GM18517 (cell line): ENCODE data around the gene ZNF217.
A peak's percentile ranks its signal among the peaks of the same experiment; 100 is the strongest.
"Not testable (repeated sequence)": the region's sequence is repeated elsewhere in the genome, so short reads cannot be mapped to it uniquely, and the experiment has no call there.

Source experiments
- ATAC-seq: cut with Tn5 transposase; IDR thresholded peaks from one replicate; pipeline ENCODE4 v1.9.1; 2021; ENCODE audit warnings: mild to moderate bottlenecking, moderate library complexity; ENCODE audit not compliant: unreplicated experiment

Gene ZNF217

GRCh38 chr20:53584550-53584913 is 9.1 kb downstream of the ZNF217 start:
- ATAC-seq = not testable (repeated sequence)

DNA sequence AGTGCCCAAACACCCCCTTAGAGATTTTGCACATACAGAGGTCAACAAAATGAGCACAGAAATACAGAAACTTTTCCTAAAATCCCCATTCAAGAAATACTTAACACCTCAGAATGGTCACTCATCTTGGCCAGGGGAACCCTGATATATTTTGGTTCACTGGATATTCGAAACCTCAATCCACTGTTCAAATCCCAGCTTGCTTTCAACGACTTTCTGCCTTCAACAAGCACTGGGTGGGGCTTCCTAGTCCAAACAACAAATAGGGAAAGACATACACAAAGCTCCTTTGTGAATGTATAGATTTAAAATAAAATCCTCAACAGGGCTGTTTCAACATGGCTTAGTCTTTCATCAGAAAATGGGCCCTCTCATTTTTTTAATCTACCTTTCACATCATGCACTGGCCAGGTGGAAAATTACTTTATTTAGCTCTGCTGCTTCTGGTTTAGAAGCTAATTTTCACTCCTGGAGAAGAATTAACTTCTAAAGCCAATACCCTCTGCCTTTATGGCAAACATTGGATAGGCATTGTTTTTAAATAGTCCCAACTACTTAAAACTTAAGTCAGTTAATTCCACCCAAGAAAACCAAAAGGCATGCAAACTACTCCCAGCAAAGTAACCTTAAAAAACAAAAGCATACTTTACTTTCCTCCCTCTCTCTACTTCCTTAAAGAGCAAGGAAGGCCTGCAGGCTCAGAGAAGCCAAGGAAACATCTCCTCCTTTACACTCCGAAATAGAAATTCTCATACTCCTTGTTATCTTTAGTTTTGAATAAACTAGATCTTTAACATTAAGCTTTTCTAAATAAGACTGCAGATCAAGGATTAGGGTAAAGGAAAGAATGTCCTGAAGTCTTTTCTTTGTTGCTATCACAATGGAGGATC is 9.7 kb downstream of the ZNF217 start:
- not testable (repeated sequence) for ATAC-seq

- no peak for ATAC-seq
Measured at GRCh38 chr20:53582574-53583351, 10.9 kb downstream of the ZNF217 start.

DNA sequence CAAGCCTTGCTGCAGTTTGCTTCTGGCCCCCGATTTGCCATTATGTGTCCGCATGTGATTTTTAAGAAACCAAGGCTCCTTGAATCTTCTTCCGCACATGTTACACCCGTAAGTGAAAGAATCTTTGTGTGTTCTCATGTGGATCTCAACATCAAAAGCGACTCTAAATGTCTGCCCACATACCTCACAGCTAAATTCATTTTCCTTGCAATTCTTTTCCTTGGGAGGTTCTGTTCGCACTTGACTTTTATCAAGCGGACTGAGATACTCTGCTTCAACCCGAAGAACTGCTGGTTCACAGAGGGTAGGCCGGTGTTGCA is 11.4 kb downstream of the ZNF217 start:
- ATAC-seq = no peak

DNA sequence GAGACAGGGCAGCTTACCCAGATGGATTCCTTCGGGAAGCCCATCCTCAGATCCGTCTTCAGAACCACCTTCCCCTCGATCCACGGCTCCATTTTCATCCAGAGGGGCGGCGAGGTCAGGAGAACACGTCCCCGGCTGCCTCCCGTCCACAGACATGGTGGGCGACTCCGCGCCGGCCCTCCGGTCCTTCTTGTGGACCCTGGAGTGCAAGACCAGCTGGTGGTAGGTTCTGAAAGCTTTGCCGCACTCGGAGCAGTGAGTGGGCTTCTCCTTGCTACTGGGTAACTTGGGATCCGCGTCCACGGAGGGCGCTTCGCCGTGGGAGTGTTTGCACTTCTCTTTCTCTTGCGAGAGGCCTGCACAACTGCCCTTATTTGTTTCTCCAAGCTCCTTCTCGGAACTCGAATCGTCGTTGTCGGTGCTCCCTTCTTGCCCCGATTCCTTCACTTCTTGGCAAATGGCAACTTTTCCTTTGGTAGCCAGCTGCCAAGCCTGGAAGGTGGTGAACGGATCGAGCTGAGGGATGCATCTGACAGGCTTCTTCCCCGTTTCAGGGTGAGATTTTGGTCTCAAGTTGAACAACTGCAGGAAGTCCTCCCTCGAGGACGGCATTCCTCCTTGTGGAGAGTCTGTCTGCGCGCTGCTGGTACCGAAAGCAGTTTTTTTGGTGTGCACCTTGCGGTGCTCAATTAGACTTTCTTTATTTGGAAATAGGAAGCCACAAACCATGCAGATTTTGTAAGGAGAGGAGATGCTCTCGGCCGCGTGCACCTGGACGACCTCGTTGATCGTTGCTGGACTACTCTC is 12.0 kb downstream of the ZNF217 start:
- no peak for ATAC-seq

DNA sequence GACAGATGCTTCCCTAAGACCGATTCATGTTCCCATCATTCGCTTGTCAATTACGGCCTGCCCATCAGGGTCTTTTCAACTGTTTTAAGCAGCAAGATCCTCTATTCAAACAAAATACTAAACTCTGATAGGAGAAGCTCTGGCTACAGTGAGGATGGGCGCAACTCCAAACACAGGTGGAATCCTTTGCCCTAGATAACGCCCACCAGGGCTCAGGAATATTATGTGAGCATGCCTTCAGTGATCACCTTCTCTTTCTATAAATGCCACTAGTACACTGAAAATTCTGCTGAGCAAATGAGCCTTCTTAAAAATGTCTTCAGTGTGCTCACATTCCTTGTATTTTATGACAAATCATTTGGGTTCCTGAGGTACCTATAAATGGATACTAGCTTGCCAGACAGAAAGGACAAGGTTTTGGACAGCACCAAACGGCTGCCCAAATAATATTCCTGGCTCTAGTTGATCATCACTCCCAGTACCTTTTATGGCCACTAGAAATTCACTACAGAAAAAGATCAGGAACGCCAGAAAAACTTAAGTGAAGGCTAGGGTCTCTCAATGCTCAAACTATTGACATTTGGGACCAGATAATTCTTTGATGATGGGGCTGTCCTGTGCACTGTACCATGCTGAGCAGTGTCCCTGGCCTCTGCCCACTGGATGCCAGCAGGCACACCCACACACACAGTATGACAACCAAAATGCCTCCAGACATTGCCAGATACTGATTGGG is 13.1 kb downstream of the ZNF217 start:
- ATAC-seq = no peak

DNA sequence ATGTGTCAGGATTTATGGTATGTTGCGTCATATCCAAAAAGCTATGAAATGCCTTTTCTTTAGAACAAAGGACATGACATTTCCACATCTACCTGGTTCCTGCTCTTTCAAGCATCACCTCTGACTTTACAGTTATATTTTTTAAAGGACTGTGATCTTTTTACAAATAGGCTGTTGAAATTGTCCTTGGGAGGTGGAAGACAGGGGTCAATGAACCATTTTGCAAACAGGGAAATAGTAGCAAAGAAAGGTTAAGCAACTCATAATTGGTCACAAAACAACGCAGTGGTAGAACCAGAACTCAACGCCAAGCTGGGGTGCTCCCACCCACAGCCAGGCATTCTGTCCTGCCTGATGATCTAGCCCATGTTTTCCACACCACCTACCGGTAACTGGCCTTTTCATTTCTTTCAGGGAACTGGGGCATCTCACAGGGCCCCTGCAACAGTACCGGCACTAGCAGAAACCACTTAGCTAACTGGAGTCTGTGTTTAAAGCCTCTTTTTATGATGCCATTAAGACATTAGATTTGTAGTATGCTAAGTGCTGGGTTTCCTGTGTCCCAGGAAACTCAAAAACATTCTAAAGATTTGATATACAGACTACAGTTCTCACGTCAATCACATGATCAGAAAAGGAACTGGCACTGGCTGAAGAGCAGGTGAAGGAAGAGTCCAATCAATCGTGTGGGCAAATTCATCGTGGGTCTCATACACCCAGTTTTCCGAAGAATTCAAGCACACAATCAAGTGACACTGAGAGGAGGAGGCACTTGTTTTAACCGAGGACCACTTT is 13.9 kb downstream of the ZNF217 start:
- no peak for ATAC-seq

DNA sequence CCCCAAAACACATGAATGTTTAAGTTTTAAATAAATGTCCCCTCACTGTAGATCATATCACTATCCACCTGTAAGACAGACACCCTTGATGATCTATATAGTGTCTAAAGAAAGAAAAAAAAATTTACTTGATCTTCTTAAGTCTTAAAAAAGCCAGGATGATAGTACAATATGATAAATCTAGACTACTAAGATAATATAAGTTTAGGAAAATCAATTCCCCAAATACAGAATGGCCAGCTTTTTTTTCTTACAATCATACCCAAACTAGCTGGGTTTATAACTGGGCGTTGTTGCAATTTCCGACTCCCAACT is 14.4 kb downstream of the ZNF217 start:
- no peak for ATAC-seq

DNA sequence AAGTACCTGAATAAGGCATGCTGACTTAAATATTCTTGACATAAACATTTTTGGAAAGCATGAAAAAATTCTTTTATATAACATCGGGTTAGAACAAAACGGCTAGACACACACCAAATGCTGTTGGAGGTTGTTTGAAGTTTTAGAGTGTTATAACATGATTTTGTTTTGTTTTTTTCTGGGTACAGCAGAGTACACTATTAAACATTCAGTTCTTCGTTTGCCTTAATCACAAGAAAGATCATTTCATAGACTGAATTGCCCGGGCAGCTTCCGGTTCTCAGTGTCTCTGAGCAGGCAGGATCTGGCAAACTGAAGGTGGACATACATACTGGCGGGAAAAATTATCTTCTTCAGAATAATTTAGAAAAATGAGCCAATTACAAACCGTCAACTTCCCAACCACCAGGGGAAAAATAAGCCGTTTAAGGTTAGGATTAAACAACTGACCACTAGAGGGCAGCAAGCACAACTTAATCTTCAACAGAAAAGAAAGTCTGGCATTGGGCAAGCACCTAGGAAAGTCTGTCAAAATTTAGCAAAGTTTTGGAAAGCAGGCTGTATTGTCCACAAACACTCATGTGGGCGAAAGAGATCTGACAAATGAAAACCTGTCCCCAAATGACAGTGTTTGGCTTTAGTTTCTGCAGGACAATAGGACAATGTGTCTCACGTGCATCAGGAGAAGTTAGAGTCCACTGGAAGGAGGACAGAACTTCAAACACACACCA is 15.0 kb downstream of the ZNF217 start:
- peak; percentile 53 for ATAC-seq

DNA sequence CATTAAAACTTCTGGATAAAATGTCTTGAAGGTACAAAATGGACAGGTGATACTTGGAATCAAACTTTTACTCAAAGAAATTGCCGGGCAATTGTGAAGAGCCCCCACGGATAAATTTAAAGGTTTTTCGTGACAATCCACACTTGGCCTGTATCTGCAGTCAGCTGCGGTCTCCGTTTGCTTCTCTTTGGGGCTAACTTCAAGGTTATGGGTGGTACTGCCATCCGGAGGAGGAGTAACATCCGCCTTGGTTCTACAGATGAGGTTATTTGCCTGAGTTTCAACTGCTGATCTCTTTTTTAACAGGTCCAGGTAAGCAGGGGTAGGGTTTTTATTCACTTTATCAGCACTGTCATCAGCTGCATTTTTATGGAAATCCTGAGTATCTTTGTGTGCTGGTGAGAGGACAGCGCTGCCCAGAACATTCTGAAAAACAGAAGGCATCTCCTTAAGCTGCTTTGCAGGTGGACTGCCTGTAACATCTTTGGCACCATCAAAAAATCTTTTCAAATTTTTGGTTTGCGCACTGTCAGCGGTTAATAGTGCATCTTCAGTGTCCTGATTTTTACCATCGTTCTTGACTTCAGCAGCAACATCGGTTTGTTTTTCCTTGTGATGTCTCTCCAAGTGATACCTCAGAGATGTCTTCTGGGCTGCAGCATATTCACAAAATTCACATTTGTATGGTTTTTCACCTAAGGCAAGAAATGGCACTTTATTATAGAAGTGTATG is 16.9 kb downstream of the ZNF217 start:
- no peak for ATAC-seq

DNA sequence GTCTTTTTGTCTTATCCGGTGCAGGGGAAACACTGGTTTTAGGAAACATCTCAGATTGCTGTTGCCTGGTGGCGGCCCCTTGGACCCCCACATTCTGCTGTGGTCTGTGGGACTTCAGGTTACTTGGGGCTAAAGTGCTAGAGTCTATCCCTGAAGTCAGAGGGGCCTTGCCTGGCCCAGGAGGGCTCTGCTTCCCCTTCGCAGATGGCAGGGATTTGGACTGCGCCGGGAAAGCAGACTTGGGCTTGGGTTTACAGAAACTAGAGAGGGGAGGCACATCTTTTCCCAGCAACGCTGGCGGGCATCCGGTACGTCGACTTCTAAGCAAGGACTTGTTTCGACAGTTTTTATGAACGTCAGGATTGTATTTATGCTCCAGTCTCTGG is 17.5 kb downstream of the ZNF217 start:
- ATAC-seq = no peak

DNA sequence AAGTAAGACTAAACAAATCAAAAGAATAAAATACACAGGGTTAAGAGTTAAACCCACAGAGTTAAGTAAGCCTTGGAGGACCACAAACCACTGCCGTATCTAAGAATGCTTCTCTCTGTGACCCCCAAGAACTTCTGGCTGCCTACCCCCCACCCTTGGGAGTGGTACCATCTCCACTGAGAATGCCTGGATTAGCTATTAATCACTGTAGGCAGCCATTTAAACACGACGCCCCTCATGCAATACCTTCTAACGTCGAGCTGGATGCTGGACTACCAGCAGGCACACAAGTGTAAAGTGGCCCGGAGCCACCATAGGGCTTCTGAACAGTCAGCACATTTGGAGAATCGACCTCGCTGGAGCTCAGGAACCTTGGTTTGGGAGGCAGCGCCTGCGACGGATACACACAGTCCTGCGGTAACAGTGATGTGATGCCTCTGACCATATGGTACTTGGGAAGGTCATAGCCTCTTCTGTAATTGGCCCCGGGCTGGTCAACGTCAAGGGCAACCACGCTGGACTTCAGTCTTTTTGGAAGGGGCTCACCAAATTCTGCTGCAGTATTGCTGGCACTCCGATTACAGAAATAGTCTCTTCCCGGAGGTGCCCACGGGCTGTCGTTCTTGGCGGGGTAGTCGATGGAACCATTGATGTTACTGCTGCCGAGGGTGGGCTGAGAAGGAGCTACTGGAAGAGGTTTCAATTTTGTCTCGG is 18.0 kb downstream of the ZNF217 start:
- no peak for ATAC-seq

DNA sequence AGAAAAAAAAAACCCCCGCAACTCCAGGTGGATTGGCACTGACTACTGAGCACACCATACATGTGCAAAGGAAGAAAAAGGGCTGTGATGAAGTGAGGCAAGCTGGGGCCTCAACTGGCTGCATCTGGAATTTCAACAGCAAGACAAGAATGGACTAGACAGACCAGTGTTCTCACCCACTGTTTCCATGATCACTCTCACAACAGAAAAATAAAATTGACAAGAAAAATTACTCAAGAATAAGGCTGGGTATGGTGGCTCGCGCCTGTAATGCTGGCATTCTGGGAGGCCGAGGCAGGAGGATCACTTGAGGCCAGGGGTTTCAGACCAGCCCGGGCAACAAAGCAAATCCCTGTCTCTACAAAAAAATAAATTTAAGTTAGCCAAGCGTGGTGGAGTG is 18.8 kb downstream of the ZNF217 start:
- ATAC-seq = no peak

GRCh38 chr20:53574259-53574789 is 19.3 kb downstream of the ZNF217 start:
- ATAC-seq = no peak

- ATAC-seq = no peak
Measured at GRCh38 chr20:53571555-53572286, 21.9 kb downstream of the ZNF217 start.

DNA sequence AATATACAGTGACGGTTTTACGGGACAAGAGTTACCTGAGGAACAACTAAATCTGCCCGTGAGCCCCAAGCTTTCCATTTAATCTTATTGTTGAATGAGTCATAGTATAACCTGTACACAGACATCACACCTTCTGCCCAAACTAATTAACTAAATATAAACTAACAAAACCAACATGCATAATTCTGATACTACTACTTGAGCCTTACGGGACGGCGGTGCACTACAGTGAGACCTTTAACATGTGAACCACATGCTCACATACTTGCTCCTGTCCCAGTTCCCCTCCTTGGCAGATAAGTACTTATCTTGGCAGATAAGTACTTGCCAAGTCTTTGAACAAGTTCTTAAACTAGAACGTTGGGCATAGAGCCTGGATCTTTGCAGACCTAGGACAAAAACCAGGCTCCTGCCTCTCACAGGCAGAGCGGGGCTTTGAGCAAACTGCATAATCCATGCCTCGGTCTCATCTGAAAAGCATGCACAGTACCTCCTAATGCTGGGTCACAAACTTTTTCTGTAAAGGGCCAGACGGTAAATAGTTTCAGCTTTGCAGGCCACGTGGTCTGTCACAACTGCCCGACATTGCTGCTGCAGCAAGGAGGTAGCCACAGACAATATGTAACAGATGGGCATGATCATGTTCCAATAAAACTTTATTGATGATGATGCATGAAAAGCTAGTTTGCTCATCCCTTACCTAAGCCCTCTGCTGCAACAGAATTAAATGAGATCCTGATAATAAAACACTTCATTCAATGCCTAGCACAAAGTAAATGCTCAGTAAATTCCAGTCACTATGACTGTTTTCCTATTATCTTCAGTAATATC is 23.0 kb downstream of the ZNF217 start:
- no peak for ATAC-seq
